ENCODE measurements around the gene SLC1A5.
"Not testable (repeated sequence)": the region's sequence is repeated elsewhere in the genome, so short reads cannot be mapped to it uniquely, and the experiment has no call there.

The SLC1A5 gene

GRCh38 chr19:46797881-46798280 lies 9.5 kb upstream of the SLC1A5 start:
- DNase-seq, result no peak

GRCh38 chr19:46791944-46792343 lies 3.5 kb upstream of the SLC1A5 start:
- DNase-seq, result no peak

- no peak for DNase-seq
These were observed 977 bp upstream of the SLC1A5 start for GRCh38 chr19:46789371-46789770.

- DNase-seq, result no peak
These were observed 559 bp upstream of the SLC1A5 start for GRCh38 chr19:46788968-46789338.

GRCh38 chr19:46787331-46788261 lies 798 bp downstream of the SLC1A5 start:
- peak; percentile 52 to 72 for DNase-seq

- no peak for DNase-seq
These were observed 1.4 kb downstream of the SLC1A5 start for GRCh38 chr19:46787040-46787330.

GRCh38 chr19:46786236-46787039 lies 2.0 kb downstream of the SLC1A5 start:
- DNase-seq, result peak; percentile 33 to 70

GRCh38 chr19:46785980-46786235 lies 2.5 kb downstream of the SLC1A5 start:
- no peak for DNase-seq

- DNase-seq, result no peak
These were observed 3.1 kb downstream of the SLC1A5 start for GRCh38 chr19:46785054-46785979.

GRCh38 chr19:46784262-46785053 lies 3.9 kb downstream of the SLC1A5 start:
- DNase-seq, result peak; percentile 63 to 77

- no peak for DNase-seq
These were observed 4.7 kb downstream of the SLC1A5 start for GRCh38 chr19:46783670-46784069.

GRCh38 chr19:46782355-46783019 lies 5.9 kb downstream of the SLC1A5 start:
- no peak for DNase-seq

GRCh38 chr19:46777956-46778645 lies 10.3 kb downstream of the SLC1A5 start:
- DNase-seq, result not testable (repeated sequence)

- DNase-seq, result peak in 1 of 2 experiments; percentile 44
These were observed 11.2 kb downstream of the SLC1A5 start for GRCh38 chr19:46776927-46777911.

- DNase-seq, result no peak
These were observed 12.6 kb downstream of the SLC1A5 start for GRCh38 chr19:46775642-46776258.

- DNase-seq, result no peak
These were observed 15.4 kb downstream of the SLC1A5 start for GRCh38 chr19:46773018-46773399.

GRCh38 chr19:46772170-46773017 lies 16.0 kb downstream of the SLC1A5 start:
- no peak for DNase-seq

- DNase-seq, result not testable (repeated sequence)
These were observed 19.6 kb downstream of the SLC1A5 start for GRCh38 chr19:46768746-46769145.
